ENCODE data around the gene SIRT1.

GRCh38 chr10:67869996-67870395 lies 14.5 kb upstream of the SIRT1 start:
- TF ChIP-seq POLR2A (IDR thresholded peaks at IDR 0.05) = no peak
- TF ChIP-seq CTCF (IDR thresholded peaks at IDR 0.05) = no peak

Measured in testis (tissue), 2 donors.